GM18508 (cell line): ENCODE results near the gene MTHFSD.

ENCODE experiments used
- ATAC-seq: cut with Tn5 transposase; IDR thresholded peaks from one replicate; pipeline ENCODE4 v1.9.1; 2021; ENCODE audit warnings: moderate number of reproducible peaks; ENCODE audit not compliant: insufficient read depth, unreplicated experiment

The MTHFSD gene

DNA sequence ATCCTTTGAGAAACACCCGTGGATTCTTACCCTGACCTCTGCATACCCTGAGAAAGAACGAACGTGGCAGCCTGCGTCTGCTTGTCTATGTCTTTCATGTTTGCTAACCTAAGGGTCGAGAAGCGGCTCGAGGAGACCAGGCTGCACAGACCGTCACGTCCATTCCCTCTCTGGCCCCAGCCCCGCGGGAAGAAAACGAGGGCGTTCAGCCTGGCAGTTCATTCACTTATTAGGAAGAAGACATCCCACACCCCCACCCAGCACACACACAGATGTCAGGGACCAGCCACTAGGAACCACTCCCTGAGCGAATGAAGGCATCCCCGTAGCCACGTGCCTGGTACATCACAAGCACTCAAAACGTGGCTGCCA lies 655 bp upstream of the MTHFSD start:
- ATAC-seq, result no peak

DNA sequence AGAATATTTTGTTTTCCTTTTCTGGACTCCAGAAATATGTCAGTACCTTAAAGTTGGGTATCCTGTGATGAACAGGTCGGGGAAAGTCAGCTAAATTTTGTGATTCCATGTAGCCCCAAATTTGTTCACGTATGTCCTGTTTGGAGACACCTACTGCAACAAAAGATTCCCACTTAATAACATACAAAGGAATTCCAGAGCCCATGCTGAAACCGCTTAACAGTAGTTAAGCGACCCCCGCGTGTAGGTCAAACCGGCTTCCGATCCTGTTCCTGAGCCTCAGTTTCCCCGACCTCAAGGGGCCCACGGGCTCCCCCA lies 477 bp downstream of the MTHFSD start:
- ATAC-seq, result no peak

GRCh38 chr16:86553356-86553755 lies 1.7 kb downstream of the MTHFSD start:
- no peak for ATAC-seq

- ATAC-seq, result no peak
These were observed 4.8 kb downstream of the MTHFSD start for GRCh38 chr16:86550281-86550680.

- ATAC-seq, result no peak
These were observed 5.2 kb downstream of the MTHFSD start for GRCh38 chr16:86549893-86550190.

GRCh38 chr16:86549076-86549892 lies 5.8 kb downstream of the MTHFSD start:
- no peak for ATAC-seq

DNA sequence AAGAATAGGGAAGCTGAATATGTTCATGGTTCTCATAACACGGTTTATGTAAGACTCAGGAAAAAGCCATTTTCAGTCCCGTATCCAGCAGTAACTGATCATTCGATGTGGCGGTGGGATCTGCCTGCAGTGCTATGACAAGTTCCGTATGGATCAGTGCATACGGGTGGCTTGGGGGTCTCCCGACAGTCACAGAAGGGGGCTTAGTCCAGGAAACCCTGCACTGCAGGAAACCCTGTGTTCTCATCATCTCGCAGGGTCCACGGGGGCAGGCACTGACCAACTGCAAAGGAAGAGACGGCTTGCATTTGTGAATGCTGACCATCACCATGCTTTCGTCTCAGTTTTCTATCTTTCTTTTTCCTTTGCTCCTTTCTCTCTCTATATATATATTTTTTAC lies 7.7 kb downstream of the MTHFSD start:
- ATAC-seq, result no peak

- no peak for ATAC-seq
These were observed 8.4 kb downstream of the MTHFSD start for GRCh38 chr16:86546638-86547013.

GRCh38 chr16:86545954-86546637 lies 8.9 kb downstream of the MTHFSD start:
- ATAC-seq, result no peak

- no peak for ATAC-seq
These were observed 9.6 kb downstream of the MTHFSD start for GRCh38 chr16:86545481-86545880.

GRCh38 chr16:86542756-86543750 lies 12.0 kb downstream of the MTHFSD start:
- no peak for ATAC-seq

- no peak for ATAC-seq
These were observed 13.5 kb downstream of the MTHFSD start for GRCh38 chr16:86541560-86541959.

- ATAC-seq, result no peak
These were observed 14.1 kb downstream of the MTHFSD start for GRCh38 chr16:86540894-86541293.

DNA sequence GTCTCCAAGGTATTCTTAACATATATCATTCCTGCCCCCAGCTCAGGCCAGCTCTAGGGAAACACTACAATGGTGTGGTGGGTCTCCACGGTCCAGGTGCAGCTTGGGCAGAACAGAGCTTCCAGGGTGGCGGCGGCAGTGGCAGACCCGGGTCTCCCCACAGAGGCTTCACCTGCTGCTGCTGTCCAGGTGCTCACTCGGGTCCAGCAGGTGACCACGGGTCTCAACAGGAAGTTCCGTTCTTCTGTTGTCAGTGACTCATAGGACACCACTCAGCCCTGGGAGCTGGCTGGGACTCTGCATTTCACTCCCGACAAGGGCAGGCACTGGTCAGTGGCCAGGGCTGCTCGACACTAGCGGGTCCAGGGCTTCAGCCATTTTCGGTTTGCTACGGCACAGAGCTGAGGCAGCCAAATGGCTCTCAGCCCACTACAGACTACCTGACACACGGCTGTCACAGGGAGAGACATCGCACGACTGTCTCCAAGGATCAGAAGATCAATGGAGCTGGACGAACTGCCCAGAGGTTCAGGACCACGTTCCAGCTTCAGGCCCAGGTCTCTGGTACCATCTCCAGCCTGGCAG lies 16.7 kb downstream of the MTHFSD start:
- no peak for ATAC-seq

GRCh38 chr16:86537486-86537885 lies 17.5 kb downstream of the MTHFSD start:
- no peak for ATAC-seq

DNA sequence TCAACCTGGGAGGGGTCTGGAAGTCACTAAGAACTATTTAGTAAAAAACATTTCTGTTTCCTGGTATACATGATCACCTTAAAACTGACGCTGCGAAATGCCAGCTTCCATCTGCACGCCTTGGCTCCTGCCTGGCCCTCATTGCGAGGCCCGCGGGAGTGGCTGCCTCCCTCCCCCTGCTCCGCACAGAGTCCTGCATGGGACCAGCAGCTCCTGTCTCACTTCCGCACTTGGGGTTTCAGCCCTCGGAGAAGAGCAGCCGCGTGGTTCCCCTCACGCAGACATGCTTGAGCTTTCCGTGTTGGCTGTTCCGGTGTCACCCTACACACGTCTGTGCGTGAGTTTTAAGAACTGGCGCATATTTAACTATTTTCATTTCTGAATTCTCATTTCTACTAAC lies 18.4 kb downstream of the MTHFSD start:
- ATAC-seq, result no peak

DNA sequence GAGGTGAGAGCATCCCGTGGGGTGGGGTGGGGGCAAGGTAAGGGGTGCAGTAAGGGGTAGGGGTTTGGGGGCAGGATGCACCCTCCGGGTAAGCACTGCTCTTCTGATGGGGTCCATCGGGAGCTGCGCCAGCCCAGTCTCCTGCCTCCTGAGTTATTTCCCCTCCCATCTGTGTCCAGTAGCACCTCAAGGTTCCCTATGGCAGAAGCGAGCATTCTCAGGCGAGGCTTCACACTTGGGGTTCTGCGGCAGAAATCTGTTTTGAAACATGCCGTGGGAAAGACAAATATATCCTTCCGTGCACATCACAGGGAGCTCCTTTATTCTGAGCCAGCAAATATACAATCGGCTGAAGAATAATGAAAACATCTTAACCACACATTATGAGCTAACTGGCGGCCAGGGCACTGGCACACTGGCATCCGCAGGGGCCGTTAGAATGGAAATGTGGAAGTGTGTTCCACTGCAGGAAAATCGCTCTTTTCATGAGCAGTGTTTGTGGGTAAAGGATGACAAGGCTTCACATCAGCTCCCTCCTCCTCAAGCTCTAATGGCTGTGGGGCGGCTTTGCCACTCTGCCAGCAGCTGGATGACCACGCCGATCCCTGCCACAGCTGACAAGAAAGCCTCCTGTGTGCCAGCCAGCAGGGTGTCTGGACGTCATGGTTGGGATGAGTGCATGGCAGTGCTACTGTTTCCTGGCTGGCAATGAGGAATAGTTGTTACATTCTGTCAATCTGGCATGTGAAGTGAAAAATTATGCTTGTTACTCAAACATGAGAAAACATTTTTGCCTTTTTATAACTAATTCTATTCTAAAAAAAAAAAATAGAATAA lies 20.0 kb downstream of the MTHFSD start:
- no peak for ATAC-seq

DNA sequence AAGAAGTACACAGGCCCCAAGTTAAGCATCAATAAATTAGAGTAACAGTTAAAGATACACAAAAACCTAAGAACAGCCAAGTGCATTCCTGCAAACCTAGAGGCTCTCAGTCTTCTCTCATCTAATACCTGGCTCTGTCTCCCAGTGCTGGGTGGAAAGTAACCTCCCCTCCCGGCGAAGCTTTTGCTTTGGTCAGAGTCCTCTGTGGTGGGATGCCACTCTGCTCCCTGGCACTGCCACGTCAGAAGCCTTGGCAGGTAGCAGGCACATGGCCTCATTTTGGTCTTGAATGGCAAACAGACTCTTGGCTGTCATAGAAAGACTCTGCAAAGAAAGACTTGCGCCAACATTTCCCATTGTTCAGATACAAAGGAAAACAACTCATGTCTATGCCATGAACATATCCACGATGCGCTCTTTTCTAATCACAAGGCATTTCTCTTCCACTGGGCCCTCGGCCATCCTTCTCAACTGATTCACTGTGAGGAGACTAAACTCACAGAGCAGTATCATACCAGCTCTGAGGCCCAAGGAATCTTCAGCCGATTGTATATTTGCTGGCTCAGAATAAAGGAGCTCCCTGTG lies 21.2 kb downstream of the MTHFSD start:
- no peak for ATAC-seq

GRCh38 chr16:86533076-86533475 lies 22.0 kb downstream of the MTHFSD start:
- no peak for ATAC-seq

DNA sequence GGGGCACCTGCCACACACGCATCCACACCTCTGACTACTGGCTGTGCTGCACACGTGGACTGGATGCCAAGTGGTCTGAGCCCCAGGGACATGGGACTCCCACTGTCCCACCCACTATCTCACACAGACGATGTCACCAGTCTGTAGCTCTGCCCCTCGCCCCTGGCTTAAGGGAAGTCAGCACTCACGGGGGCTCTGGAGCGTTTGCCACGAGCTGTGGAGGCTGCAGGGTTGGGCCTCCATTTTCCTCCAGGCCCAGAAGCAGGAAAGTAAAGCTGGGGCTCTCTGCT lies 22.6 kb downstream of the MTHFSD start:
- no peak for ATAC-seq
